Stimulated activated CD4-positive, alpha-beta T cell treated with anti-CD3 and anti-CD28 coated beads, Interleukin-15, amount 100 ng/mL, for 48 hours (primary cell): ENCODE measurements around the gene PIEZO2.

ENCODE experiments used
- DNase-seq, 2 donors: peaks; one replicate each; pipeline ENCODE4 v3.0.0-alpha.2; 2020; ENCODE audit warnings: low read depth in 2 of 2

The PIEZO2 gene

GRCh38 chr18:11064727-11065460 lies 84.5 kb downstream of the PIEZO2 start:
- no peak for DNase-seq

GRCh38 chr18:11064106-11064505 lies 85.3 kb downstream of the PIEZO2 start:
- no peak for DNase-seq

- DNase-seq, result no peak
These were observed 93.6 kb downstream of the PIEZO2 start for GRCh38 chr18:11055721-11056120.

GRCh38 chr18:11054497-11054896 lies 94.9 kb downstream of the PIEZO2 start:
- no peak for DNase-seq

GRCh38 chr18:11053293-11053692 lies 96.1 kb downstream of the PIEZO2 start:
- DNase-seq, result no peak

GRCh38 chr18:11052800-11053199 lies 96.6 kb downstream of the PIEZO2 start:
- DNase-seq, result no peak

GRCh38 chr18:11051462-11051861 lies 97.9 kb downstream of the PIEZO2 start:
- DNase-seq, result no peak

GRCh38 chr18:11050966-11051365 lies 98.4 kb downstream of the PIEZO2 start:
- no peak for DNase-seq

GRCh38 chr18:11047817-11048216 lies 101.6 kb downstream of the PIEZO2 start:
- no peak for DNase-seq

GRCh38 chr18:11047156-11047555 lies 102.2 kb downstream of the PIEZO2 start:
- DNase-seq, result no peak

- DNase-seq, result no peak
These were observed 103.2 kb downstream of the PIEZO2 start for GRCh38 chr18:11046140-11046539.

- DNase-seq, result no peak
These were observed 105.7 kb downstream of the PIEZO2 start for GRCh38 chr18:11043694-11044093.

- DNase-seq, result no peak
These were observed 107.1 kb downstream of the PIEZO2 start for GRCh38 chr18:11042247-11042646.

- no peak for DNase-seq
These were observed 108.3 kb downstream of the PIEZO2 start for GRCh38 chr18:11040823-11041656.

GRCh38 chr18:11040359-11040758 lies 109.0 kb downstream of the PIEZO2 start:
- no peak for DNase-seq

GRCh38 chr18:11037533-11038240 lies 111.7 kb downstream of the PIEZO2 start:
- DNase-seq, result no peak

GRCh38 chr18:11035814-11036495 lies 113.4 kb downstream of the PIEZO2 start:
- no peak for DNase-seq

GRCh38 chr18:11035376-11035775 lies 114.0 kb downstream of the PIEZO2 start:
- DNase-seq, result no peak

- DNase-seq, result no peak
These were observed 114.5 kb downstream of the PIEZO2 start for GRCh38 chr18:11034884-11035283.

GRCh38 chr18:11033503-11033902 lies 115.9 kb downstream of the PIEZO2 start:
- no peak for DNase-seq

GRCh38 chr18:11031966-11032365 lies 117.4 kb downstream of the PIEZO2 start:
- no peak for DNase-seq

GRCh38 chr18:11029021-11029420 lies 120.3 kb downstream of the PIEZO2 start:
- no peak for DNase-seq
